Panc1 (cell line): ENCODE measurements around the gene MFSD6L. TPM values are rescaled to one million over a fixed set of nuclear protein-coding genes. Genes with fewer than 3 reads are reported as not detected.

Experiments used
- ATAC-seq: fragments of 200-7000 bp; cut with Tn5 transposase; 2 replicates; pipeline ENCODE4 v1.9.1; 2020; ENCODE audit warnings: mild to moderate bottlenecking, moderate library complexity
- BruUV-seq: library from RNA; stranded (reverse); fragments of 400-500 nt; replicated peaks from 2 replicates; lab custom pipeline; 2021; lab: Mats Ljungman, UMichigan
- CTCF ChIA-PET: fragments of 300-600 bp; sonication (Branson Sonifier 250); formaldehyde crosslinking; loops from one replicate; lab custom pipeline; 2022; ENCODE audit warnings: antibody characterized with exemption; lab: Charles Lee
- POLR2A ChIA-PET: fragments of 300-600 bp; sonication (Branson Sonifier 250); formaldehyde crosslinking; loops from one replicate; lab custom pipeline; 2022; ENCODE audit warnings: antibody characterized with exemption; lab: Charles Lee
- DNase-seq: peaks from one replicate; pipeline ENCODE4 v3.0.0-alpha.2; 2010; ENCODE audit warnings: low read depth, low spot score
- H3K27ac ChIP-seq: 2 replicates; pipeline ENCODE4 v1.5.1; 2011; ENCODE audit warnings: mild to moderate bottlenecking, low read length, inconsistent platforms
- H3K27me3 ChIP-seq: fragments of 200-500 bp; sonication (Bioruptor generic); 2 replicates; pipeline ENCODE4 v1.6.0; 2014; ENCODE audit warnings: low read length, inconsistent platforms; ENCODE audit not compliant: control insufficient read depth, insufficient read depth
- H3K36me3 ChIP-seq: fragments of 200-500 bp; sonication (Bioruptor generic); 2 replicates; pipeline ENCODE4 v1.5.1; 2014; ENCODE audit warnings: inconsistent platforms, mild to moderate bottlenecking, low read length, moderate library complexity; ENCODE audit not compliant: control insufficient read depth, insufficient read depth
- H3K4me1 ChIP-seq: 2 replicates; pipeline ENCODE4 v1.5.1; 2011; ENCODE audit warnings: inconsistent platforms, mild to moderate bottlenecking, low read length, moderate library complexity; ENCODE audit not compliant: control insufficient read depth, insufficient read depth
- H3K4me3 ChIP-seq, 2 experiments: 2 replicates each; pipeline ENCODE4 v1.5.1; 2011 to 2012; ENCODE audit warnings: low read depth in 2 of 2, low read length in 2 of 2, mild to moderate bottlenecking in 2 of 2, inconsistent platforms in 1 of 2, moderate library complexity in 1 of 2
- H3K9me3 ChIP-seq: fragments of 200-500 bp; sonication (Bioruptor generic); 2 replicates; pipeline ENCODE4 v1.5.1; 2014; ENCODE audit warnings: low read depth, mild to moderate bottlenecking, inconsistent platforms, low read length, moderate library complexity; ENCODE audit not compliant: control insufficient read depth, insufficient read depth
- POLR2AphosphoS5 ChIP-seq: IDR thresholded peaks from 2 replicates; pipeline ENCODE4 v1.6.1; 2012; ENCODE audit warnings: mild to moderate bottlenecking, low read depth, low read length, moderate library complexity
- SIN3A ChIP-seq: IDR thresholded peaks from 2 replicates; pipeline ENCODE4 v1.6.1; 2012; ENCODE audit warnings: low read depth, mild to moderate bottlenecking, low read length, moderate library complexity, borderline replicate concordance; ENCODE audit not compliant: insufficient read depth
- TCF7L2 ChIP-seq: IDR thresholded peaks from 2 replicates; pipeline ENCODE4 v1.6.1; 2011; ENCODE audit warnings: mild to moderate bottlenecking, low read depth, low read length, inconsistent platforms
- in situ Hi-C: cut with HindIII; loops from 2 replicates; pipeline ENCODE4 v1.10.0; 2016; ENCODE audit warnings: low sequenced_read_pairs, low pct_unique_long_range_greater_than_20kb
- intact Hi-C: fragments of 100-400 bp; cut with micrococcal nuclease; formaldehyde crosslinking; loops from one replicate; pipeline ENCODE4 v1.10.0; 2022; ENCODE audit not compliant: unreplicated experiment
- total RNA-seq: library from RNA; stranded (reverse); gene quantifications from one replicate; pipeline ENCODE4 v1.2.1, GENCODE V29; 2021; ENCODE audit not compliant: unreplicated experiment
- TF ChIP-seq, protein P1 (sequence below): fragments of 450-650 bp; IDR thresholded peaks from 2 replicates; pipeline ENCODE4 v1.5.1; 2017; ENCODE audit warnings: mild to moderate bottlenecking
- TF ChIP-seq, protein P2 (sequence below), 2 experiments: IDR thresholded peaks; 2 replicates each; pipeline ENCODE4 v1.6.1; 2011 to 2012; ENCODE audit warnings: low read depth in 2 of 2, control low read depth in 1 of 2, low read length in 1 of 2, mild to moderate bottlenecking in 1 of 2, moderate library complexity in 1 of 2; ENCODE audit not compliant: insufficient read depth in 1 of 2

MFSD6L gene
- total RNA-seq, 1 experiment from 2014 or later: not detected

DNA sequence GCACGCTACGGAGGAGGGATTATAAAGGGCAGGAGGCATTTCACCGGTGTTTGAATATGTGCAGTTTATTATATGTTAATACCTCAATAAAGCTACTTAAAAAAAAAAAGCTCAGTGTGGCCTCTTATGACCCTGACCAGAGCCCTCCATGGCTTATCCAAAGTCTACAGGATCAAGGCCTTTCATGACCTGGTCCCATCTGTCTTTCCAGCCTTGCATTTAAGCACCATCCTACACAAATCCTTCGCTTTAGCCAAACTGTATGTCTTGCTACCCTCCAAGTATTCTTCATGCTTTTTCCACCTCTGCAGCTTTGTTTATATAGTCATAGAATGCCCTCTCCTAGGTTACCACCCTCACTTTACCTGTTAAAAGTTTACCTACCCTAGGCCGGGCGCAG, 6.5 kb downstream of the MFSD6L start:
- H3K9me3 ChIP-seq: no peaks in the 10 kb centered on the region
- no TSS peak for BruUV-seq
- no peak overlapping the region for H3K4me3 ChIP-seq
- H3K27ac ChIP-seq: no peak overlapping the region
- ChIA-PET POLR2A (interaction anchor here (0.6 kb wide), 1 partner anchor 46 kb away, joined by 5 read pairs; no protein-coding TSS in a partner anchor), CTCF (no interaction called here)
- ATAC-seq (no peak), DNase-seq (no peak)
- intact Hi-C loops: no loop called here
- H3K27me3 ChIP-seq: 0 out of 2 replicates have a peak, but pooled peaks cover 2% of the 10 kb centered on the region
- no peaks in the 10 kb centered on the region for H3K4me1 ChIP-seq
- no peak for TF ChIP-seq POLR2AphosphoS5
- no peak for TF ChIP-seq TCF7L2
- TF ChIP-seq, protein P1, sequence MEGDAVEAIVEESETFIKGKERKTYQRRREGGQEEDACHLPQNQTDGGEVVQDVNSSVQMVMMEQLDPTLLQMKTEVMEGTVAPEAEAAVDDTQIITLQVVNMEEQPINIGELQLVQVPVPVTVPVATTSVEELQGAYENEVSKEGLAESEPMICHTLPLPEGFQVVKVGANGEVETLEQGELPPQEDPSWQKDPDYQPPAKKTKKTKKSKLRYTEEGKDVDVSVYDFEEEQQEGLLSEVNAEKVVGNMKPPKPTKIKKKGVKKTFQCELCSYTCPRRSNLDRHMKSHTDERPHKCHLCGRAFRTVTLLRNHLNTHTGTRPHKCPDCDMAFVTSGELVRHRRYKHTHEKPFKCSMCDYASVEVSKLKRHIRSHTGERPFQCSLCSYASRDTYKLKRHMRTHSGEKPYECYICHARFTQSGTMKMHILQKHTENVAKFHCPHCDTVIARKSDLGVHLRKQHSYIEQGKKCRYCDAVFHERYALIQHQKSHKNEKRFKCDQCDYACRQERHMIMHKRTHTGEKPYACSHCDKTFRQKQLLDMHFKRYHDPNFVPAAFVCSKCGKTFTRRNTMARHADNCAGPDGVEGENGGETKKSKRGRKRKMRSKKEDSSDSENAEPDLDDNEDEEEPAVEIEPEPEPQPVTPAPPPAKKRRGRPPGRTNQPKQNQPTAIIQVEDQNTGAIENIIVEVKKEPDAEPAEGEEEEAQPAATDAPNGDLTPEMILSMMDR: no peak
- TF ChIP-seq SIN3A: no peak
- TF ChIP-seq, protein P2, sequence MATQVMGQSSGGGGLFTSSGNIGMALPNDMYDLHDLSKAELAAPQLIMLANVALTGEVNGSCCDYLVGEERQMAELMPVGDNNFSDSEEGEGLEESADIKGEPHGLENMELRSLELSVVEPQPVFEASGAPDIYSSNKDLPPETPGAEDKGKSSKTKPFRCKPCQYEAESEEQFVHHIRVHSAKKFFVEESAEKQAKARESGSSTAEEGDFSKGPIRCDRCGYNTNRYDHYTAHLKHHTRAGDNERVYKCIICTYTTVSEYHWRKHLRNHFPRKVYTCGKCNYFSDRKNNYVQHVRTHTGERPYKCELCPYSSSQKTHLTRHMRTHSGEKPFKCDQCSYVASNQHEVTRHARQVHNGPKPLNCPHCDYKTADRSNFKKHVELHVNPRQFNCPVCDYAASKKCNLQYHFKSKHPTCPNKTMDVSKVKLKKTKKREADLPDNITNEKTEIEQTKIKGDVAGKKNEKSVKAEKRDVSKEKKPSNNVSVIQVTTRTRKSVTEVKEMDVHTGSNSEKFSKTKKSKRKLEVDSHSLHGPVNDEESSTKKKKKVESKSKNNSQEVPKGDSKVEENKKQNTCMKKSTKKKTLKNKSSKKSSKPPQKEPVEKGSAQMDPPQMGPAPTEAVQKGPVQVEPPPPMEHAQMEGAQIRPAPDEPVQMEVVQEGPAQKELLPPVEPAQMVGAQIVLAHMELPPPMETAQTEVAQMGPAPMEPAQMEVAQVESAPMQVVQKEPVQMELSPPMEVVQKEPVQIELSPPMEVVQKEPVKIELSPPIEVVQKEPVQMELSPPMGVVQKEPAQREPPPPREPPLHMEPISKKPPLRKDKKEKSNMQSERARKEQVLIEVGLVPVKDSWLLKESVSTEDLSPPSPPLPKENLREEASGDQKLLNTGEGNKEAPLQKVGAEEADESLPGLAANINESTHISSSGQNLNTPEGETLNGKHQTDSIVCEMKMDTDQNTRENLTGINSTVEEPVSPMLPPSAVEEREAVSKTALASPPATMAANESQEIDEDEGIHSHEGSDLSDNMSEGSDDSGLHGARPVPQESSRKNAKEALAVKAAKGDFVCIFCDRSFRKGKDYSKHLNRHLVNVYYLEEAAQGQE (IDR thresholded peaks at IDR 0.05; ENCODE audit: insufficient read depth in 1 of 2, low read depth in 2 of 2, low read length in 1 of 2): no peak
- in situ Hi-C loops: no loop called here
- no peaks in the 10 kb centered on the region for H3K36me3 ChIP-seq

DNA sequence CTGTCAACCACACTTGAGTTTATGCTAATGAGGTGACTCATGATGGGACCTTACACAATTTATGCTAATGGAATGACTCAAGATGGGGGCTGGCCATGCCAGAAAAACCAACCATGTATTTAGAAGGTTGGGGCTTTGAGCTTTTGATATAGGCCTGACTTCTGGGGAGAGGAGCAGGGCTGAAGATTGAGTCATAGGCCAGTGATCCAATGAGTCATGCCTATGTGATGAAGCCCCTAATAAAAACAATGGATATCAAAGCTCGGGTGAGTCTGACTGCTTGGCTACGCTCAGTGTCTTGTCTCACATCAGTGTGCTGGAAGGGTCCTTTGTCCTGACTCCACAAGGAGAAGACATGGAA, 7.3 kb downstream of the MFSD6L start:
- TF ChIP-seq, protein P2 (IDR thresholded peaks at IDR 0.05; ENCODE audit: insufficient read depth in 1 of 2, low read depth in 2 of 2, low read length in 1 of 2): no peak
- TF ChIP-seq, protein P1: no peak
- TF ChIP-seq SIN3A (no peak), TCF7L2 (no peak), POLR2AphosphoS5 (no peak)
- Histone ChIP-seq H3K4me3 (no peak overlapping the region), H3K27me3 (0 out of 2 replicates have a peak, but pooled peaks cover 2% of the 10 kb centered on the region), H3K4me1 (no peaks in the 10 kb centered on the region), H3K9me3 (no peaks in the 10 kb centered on the region), H3K27ac (no peak overlapping the region), H3K36me3 (no peaks in the 10 kb centered on the region)
- in situ Hi-C loops (no loop called here), intact Hi-C loops (no loop called here)
- ChIA-PET POLR2A (interaction anchor here (0.6 kb wide), 1 partner anchor 46 kb away, joined by 5 read pairs; no protein-coding TSS in a partner anchor), CTCF (no interaction called here)
- no TSS peak for BruUV-seq
- ATAC-seq (no peak), DNase-seq (no peak)
